Endometrium (tissue), 2 donors: ENCODE results near the gene FAM241A.
"Not testable (repeated sequence)": the region's sequence is repeated elsewhere in the genome, so short reads cannot be mapped to it uniquely, and the experiment has no call there.

Experiments used
- FAIRE-seq: peaks from 2 replicates; lab custom pipeline; 2012; peaks lifted over from hg19 to GRCh38; lab: Jason Lieb, UNC
- donor health status: control.
- donor health status: control.

Gene FAM241A

DNA sequence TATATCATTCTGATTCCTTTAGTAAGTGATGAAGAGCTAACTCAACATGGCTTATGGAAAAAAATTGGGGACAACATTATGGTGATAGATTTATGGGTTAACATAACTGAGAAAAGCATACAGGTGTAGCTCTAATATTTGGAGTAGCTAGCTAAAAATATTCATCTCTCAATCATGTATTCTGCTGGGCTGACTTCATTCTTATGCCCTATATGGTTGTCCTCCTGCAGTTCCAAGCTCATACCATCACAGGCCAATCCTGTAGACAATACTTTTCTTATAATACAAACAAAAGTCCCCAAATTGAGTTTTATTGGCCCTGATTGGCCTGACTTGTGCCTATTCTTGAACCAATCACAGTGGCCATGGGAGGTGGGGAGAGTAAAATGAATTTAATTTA, 6.7 kb upstream of the FAM241A start:
- FAIRE-seq = no peak

GRCh38 chr4:112140536-112140935, 4.7 kb upstream of the FAM241A start:
- no peak for FAIRE-seq

DNA sequence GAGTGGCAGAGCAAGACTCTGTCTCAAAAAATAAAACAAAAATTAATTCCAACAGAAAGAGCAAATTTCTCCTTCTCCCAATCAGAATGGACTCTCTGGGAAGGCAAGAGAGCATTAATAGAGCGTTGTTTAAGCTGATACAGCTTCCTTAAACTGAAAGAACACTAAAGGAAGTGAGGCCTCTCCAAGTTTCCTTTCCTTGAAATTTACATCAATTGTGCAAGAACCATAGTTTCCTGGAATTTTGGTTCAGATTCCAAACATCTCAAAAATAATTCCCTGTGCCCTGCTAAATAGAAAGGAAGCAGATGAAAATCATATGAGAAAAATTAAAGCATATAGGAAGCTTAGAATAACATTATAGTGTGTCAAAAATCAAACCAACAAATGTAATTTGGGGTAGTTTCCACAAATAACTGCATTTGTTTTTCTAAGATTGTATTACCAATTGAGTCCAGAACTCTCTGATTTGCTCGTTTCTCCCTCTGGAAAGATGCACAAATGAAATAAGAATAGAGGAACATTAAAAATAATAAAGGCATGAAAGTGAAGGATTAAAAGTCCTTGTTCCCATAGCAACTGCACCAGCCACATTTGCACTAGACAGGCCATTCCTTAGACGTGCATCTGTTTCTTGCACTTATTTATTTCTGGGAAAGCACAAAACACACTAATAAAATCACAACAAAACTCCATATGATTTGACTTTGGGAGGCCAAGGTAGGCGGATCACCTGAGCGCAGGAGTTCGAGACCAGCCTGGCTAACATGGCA, 3.7 kb upstream of the FAM241A start:
- no peak for FAIRE-seq

GRCh38 chr4:112142182-112142581, 3.1 kb upstream of the FAM241A start:
- no peak for FAIRE-seq

DNA sequence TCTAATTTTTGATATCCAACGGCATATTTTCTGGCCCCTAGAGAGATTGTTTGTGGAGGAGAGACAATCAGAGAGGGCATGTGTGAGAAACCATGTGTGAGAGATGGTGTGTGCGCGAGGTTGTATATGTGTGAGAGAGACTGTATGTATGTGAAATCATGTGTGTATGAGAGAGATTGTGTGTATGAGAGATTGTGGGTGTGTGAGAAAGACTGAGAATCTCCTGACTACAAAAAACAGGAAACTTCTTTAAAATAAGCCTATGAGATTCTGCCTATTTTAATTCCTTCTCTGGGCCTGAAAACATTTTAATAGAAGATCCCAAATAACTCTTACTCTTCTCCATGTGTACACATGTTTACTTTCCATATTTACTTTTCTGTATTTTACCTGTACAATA, 1.5 kb upstream of the FAM241A start:
- no peak for FAIRE-seq

DNA sequence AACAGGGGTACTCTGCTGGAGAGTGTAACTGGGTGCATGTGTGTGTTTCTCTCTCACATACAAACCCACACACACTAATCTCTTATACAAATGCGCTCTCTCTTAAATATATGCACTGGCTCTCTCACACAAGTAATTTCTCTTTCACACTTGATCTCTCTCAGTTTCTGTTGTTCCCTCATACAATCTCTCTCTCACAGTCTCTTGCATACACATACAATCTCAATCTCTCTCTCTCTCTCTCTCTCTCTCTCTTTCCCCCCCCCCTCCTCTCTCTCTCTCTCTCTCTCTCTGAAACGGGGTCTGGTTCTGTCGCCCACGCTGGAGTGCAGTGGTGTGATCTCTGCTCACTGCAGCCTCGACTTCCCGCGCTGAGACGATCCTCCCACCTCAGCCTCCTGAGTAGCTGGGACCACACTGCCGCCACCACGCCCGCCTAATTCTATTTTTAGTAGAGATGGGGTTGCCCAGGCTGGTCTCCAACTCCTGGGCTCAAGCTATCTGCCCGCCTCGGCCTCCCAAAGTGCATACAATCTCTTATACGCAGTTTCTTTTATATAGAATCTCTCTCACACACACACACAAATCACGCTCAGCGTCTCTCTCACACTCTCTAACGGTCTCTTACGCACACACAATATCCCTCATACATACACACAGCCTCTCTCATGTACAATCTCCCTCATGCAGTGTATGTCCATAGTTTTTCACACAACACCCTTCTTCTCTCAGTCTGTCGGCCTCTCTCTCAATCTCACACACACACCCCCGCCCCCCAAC, 518 bp upstream of the FAM241A start:
- no peak for FAIRE-seq

DNA sequence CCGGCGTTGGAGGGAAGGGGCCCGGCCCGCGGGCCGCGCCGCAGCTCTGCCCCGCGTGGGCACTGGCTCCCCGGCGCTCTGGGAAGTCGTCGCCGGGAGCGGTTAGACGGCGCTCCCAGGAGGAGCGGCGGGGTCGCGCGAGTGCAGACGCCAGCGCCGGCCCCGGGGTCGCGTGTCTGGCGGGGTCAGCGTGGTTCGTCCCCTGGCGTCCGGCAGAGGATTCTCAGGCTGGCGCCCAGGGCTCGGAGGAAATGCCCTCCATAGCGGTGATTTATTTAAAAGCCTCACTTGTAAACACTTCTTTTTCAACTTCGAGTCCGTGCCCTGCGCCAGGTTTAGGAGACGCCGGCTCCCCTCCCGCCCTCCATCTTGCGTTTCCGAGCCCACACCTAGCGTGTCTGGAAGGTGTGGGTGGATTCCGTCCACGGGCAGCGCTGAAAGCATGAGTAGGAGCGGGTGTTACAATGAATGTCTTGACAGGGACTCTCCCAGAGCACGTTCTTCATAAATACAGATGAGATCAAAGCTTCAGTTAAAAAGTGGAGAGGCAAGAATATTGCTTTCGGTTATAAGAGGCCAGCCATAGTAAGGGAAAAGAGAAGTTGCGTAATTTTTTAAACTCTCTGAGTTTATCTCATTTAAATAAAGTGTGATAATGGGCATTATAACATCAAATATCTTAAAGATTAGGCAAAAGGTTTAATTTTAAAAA, 692 bp downstream of the FAM241A start:
- no peak for FAIRE-seq

DNA sequence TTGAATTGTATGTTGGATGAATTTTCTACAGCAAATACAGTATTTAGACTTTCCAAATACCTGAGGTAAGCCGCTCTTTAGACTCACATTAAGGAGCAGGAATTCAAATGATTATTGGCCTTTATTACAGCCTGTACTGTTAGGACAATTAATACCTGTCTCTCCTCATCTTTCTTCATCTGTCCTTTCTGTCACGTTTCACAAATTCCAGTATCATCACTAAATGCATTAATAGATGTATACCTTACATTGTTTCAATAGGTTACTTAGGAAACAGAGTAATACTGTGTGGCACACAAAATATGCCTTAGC, 1.2 kb downstream of the FAM241A start:
- FAIRE-seq = no peak

- FAIRE-seq = no peak
Measured at GRCh38 chr4:112147697-112148096, 2.4 kb downstream of the FAM241A start.

DNA sequence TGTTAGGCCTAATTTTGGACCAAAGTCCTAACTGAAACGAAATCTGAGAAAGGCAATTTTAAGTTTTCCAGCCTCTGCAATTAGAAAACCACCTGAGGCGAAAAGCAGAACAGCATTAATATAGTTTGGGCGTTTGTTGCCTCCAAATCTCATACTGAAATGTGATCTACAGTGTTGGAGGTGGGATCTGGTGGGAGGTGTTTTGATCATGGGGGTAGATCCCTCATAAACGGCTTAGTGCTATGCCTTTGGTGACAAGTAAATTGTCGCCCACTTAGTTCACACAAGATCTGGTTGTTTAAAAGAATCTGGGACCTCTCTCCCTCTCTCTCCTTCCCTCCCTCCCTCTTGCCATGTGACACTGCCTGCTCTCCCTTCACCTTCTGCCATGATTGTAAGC, 5.7 kb downstream of the FAM241A start:
- FAIRE-seq = no peak

DNA sequence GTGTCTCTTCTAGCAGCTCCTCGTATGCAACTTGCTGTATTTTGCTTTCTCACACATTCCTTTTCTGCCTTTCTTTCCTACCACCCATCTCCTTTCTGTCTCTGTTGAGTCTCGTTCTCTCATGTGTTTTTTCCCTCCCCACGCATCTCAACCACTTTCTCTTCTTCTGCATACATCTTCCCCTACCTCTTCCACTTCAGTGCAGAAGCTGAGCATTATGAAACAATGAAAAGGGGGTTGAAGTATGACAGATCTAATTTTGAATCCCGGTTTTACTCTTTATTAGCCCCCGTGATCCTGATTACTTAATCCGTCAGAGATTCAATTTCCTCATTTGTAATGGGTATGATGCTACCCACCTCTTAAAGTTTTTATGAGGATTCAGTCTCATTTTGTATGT, 7.3 kb downstream of the FAM241A start:
- no peak for FAIRE-seq

GRCh38 chr4:112153211-112153791, 8.0 kb downstream of the FAM241A start:
- FAIRE-seq = no peak

- FAIRE-seq = no peak
Measured at GRCh38 chr4:112156112-112156511, 10.9 kb downstream of the FAM241A start.

DNA sequence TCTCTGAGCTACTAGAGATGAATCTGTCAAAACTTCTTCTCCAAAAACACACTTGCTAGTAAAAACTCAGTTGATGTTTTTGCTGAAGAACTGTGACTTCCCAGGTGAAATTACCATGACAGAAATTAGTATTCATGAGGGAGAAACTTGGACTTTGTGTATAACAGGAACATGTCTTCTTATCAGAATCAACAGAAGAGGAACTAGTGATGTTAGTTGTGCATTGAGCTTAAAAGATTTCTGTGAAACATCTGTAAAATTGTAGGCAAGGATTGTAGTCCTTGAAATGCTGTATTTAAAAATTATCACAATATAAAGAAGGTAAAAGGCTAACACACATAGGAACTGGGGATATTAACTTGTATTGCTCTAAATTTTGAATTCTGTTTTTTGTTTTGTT, 11.3 kb downstream of the FAM241A start:
- no peak for FAIRE-seq

GRCh38 chr4:112163706-112164105, 18.5 kb downstream of the FAM241A start:
- not testable (repeated sequence) for FAIRE-seq

- FAIRE-seq = no peak
Measured at GRCh38 chr4:112167794-112168193, 22.5 kb downstream of the FAM241A start.

DNA sequence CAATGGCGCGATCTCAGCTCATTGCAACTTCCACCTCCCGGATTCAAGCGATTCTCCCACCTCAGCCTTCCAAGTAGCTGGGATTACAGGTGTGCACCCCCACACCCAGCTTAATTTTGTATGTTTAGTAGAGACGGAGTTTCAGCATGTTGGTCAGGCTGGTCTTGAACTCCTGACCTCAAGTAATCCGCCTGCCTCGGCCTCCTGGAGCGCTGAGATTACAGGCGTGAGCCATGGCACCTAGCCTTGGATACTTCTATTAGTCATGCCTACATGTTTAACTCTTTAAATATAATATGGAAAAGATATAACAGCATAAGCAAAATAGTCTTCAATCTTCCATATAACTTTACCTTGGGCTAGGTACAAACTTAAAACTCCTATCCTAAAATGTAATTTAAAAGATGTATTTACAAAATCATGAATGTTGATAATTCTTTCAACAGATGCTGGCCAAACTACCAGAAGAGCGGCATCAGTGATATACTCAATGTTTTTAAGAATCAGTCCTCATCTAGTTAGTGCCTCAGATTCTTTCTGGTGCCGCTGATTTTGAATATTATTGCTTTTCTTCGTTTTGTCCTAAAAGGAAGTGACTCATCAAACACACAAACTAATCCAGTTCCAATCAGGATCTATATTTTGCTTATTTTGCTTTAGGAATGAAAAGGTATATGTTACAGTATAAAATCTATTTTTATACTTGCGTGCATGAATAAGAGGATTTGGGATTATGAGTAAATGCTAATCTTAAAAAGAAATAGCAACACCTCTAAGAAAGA, 23.7 kb downstream of the FAM241A start:
- no peak for FAIRE-seq

- no peak for FAIRE-seq
Measured at GRCh38 chr4:112170451-112170993, 25.3 kb downstream of the FAM241A start.

- FAIRE-seq = not testable (repeated sequence)
Measured at GRCh38 chr4:112171051-112171763, 26.0 kb downstream of the FAM241A start.

GRCh38 chr4:112172180-112172579, 26.9 kb downstream of the FAM241A start:
- no peak for FAIRE-seq
